GM19328 (cell line): ENCODE measurements around the gene IGSF23.
"Not testable (repeated sequence)": the region's sequence is repeated elsewhere in the genome, so short reads cannot be mapped to it uniquely, and the experiment has no call there.

Experiments used
- ATAC-seq: cut with Tn5 transposase; IDR thresholded peaks from one replicate; pipeline ENCODE4 v1.9.1; 2021; ENCODE audit warnings: mild to moderate bottlenecking, moderate library complexity; ENCODE audit not compliant: unreplicated experiment

IGSF23 gene

GRCh38 chr19:44587963-44588770, 25.2 kb upstream of the IGSF23 start:
- no peak for ATAC-seq

- no peak for ATAC-seq
Observed at GRCh38 chr19:44588771-44589112, 24.6 kb upstream of the IGSF23 start.

GRCh38 chr19:44590245-44591059, 22.9 kb upstream of the IGSF23 start:
- ATAC-seq, result no peak

GRCh38 chr19:44591340-44591993, 21.9 kb upstream of the IGSF23 start:
- not testable (repeated sequence) for ATAC-seq

GRCh38 chr19:44592451-44592890, 20.9 kb upstream of the IGSF23 start:
- ATAC-seq, result no peak

- ATAC-seq, result no peak
Observed at GRCh38 chr19:44593294-44593693, 20.1 kb upstream of the IGSF23 start.

GRCh38 chr19:44593866-44594266, 19.5 kb upstream of the IGSF23 start:
- ATAC-seq, result not testable (repeated sequence)

GRCh38 chr19:44596428-44597130, 16.8 kb upstream of the IGSF23 start:
- ATAC-seq, result no peak

- no peak for ATAC-seq
Observed at GRCh38 chr19:44597131-44597491, 16.3 kb upstream of the IGSF23 start.

- no peak for ATAC-seq
Observed at GRCh38 chr19:44598355-44598754, 15.0 kb upstream of the IGSF23 start.

GRCh38 chr19:44598880-44599279, 14.5 kb upstream of the IGSF23 start:
- ATAC-seq, result no peak

GRCh38 chr19:44600466-44600865, 12.9 kb upstream of the IGSF23 start:
- no peak for ATAC-seq

- ATAC-seq, result no peak
Observed at GRCh38 chr19:44602081-44602480, 11.3 kb upstream of the IGSF23 start.

GRCh38 chr19:44603201-44603945, 10.0 kb upstream of the IGSF23 start:
- ATAC-seq, result no peak

GRCh38 chr19:44604241-44604640, 9.1 kb upstream of the IGSF23 start:
- ATAC-seq, result no peak

- no peak for ATAC-seq
Observed at GRCh38 chr19:44605547-44605946, 7.8 kb upstream of the IGSF23 start.

GRCh38 chr19:44607049-44607448, 6.3 kb upstream of the IGSF23 start:
- no peak for ATAC-seq

GRCh38 chr19:44607917-44608316, 5.4 kb upstream of the IGSF23 start:
- ATAC-seq, result no peak

GRCh38 chr19:44608391-44608821, 5.0 kb upstream of the IGSF23 start:
- ATAC-seq, result no peak

- no peak for ATAC-seq
Observed at GRCh38 chr19:44609219-44609618, 4.1 kb upstream of the IGSF23 start.
